GM23338 (cell line): ENCODE data around the gene PCYT1A. TPM values are rescaled to one million over a fixed set of nuclear protein-coding genes. Genes with fewer than 3 reads are reported as not detected.

Experiments
- ATAC-seq: fragments of 200-7000 bp; cut with Tn5 transposase; 3 replicates; pipeline ENCODE4 v1.9.1; 2020
- DNase-seq: peaks from one replicate; pipeline ENCODE4 v3.0.0-alpha.2; 2015; ENCODE audit warnings: low spot score
- H2AFZ ChIP-seq: fragments of 200-600 bp; sonication (generic); 2 replicates; pipeline ENCODE4 v1.8.0; 2016; ENCODE audit warnings: antibody characterized with exemption, mild to moderate bottlenecking, moderate library complexity
- H3F3A ChIP-seq: fragments of 200-600 bp; sonication (generic); replicated peaks from 2 replicates; pipeline ENCODE4 v1.8.0; 2017; ENCODE audit warnings: antibody characterized with exemption, mixed run types, low read depth
- H3K27ac ChIP-seq: fragments of 200-600 bp; sonication (generic); 2 replicates; pipeline ENCODE4 v1.6.1; 2016; ENCODE audit warnings: low read depth
- H3K27me3 ChIP-seq: fragments of 200-600 bp; sonication (generic); 2 replicates; pipeline ENCODE4 v1.8.0; 2016; ENCODE audit warnings: mild to moderate bottlenecking, mixed run types, moderate library complexity; ENCODE audit not compliant: insufficient read depth
- H3K36me3 ChIP-seq: fragments of 200-600 bp; sonication (generic); 2 replicates; pipeline ENCODE4 v1.8.0; 2016; ENCODE audit warnings: mild to moderate bottlenecking; ENCODE audit not compliant: insufficient read depth
- H3K4me1 ChIP-seq: fragments of 200-600 bp; sonication (generic); 2 replicates; pipeline ENCODE4 v1.8.0; 2016; ENCODE audit warnings: mild to moderate bottlenecking, moderate library complexity; ENCODE audit not compliant: insufficient read depth
- H3K4me2 ChIP-seq: fragments of 200-600 bp; sonication (generic); 2 replicates; pipeline ENCODE4 v1.7.1; 2017; ENCODE audit warnings: mixed run types
- H3K4me3 ChIP-seq: fragments of 200-600 bp; sonication (generic); 2 replicates; pipeline ENCODE4 v1.6.1; 2016; ENCODE audit warnings: mixed run types
- H3K79me2 ChIP-seq: fragments of 200-600 bp; sonication (generic); replicated peaks from 2 replicates; pipeline ENCODE4 v1.8.0; 2017; ENCODE audit warnings: mild to moderate bottlenecking; ENCODE audit not compliant: insufficient read depth
- H3K9me2 ChIP-seq: fragments of 200-600 bp; sonication (generic); 2 replicates; pipeline ENCODE4 v1.8.0; 2017; ENCODE audit not compliant: insufficient read depth
- H4K20me1 ChIP-seq: fragments of 200-600 bp; sonication (generic); replicated peaks from 2 replicates; pipeline ENCODE4 v1.8.0; 2017; ENCODE audit warnings: mild to moderate bottlenecking; ENCODE audit not compliant: insufficient read depth
- H3K27ac Mint-ChIP-seq: 2 replicates; pipeline ENCODE4 v1.8.0; 2020; ENCODE audit warnings: inconsistent platforms, mild to moderate bottlenecking, moderate library complexity, mixed read lengths
- H3K27me3 Mint-ChIP-seq: 3 replicates; pipeline ENCODE4 v1.8.0; 2022; ENCODE audit warnings: low read depth, mild to moderate bottlenecking, moderate library complexity, mixed read lengths, inconsistent platforms; ENCODE audit not compliant: insufficient read depth, poor library complexity
- H3K36me3 Mint-ChIP-seq: 3 replicates; pipeline ENCODE4 v1.8.0; 2021; ENCODE audit warnings: low read depth, mild to moderate bottlenecking, inconsistent platforms, moderate library complexity, mixed read lengths
- H3K4me1 Mint-ChIP-seq: 3 replicates; pipeline ENCODE4 v1.8.0; 2020; ENCODE audit warnings: mild to moderate bottlenecking, inconsistent platforms, mixed read lengths
- H3K4me3 Mint-ChIP-seq: 3 replicates; pipeline ENCODE4 v1.8.0; 2021; ENCODE audit warnings: moderate library complexity, mild to moderate bottlenecking, inconsistent platforms, mixed read lengths
- H3K9me3 Mint-ChIP-seq: 3 replicates; pipeline ENCODE4 v1.8.0; 2020; ENCODE audit warnings: moderate library complexity, mild to moderate bottlenecking, inconsistent platforms, mixed read lengths
- CREB1 ChIP-seq: fragments of 250-450 bp; sonication (Bioruptor Pico); IDR thresholded peaks from 2 replicates; pipeline ENCODE4 v1.5.0; 2020; ENCODE audit warnings: low read depth, mild to moderate bottlenecking, moderate library complexity
- JUNB ChIP-seq: IDR thresholded peaks from one replicate; pipeline ENCODE4 v1.6.1; 2016; ENCODE audit warnings: antibody characterized with exemption; ENCODE audit not compliant: unreplicated experiment
- STAT1 ChIP-seq: IDR thresholded peaks from one replicate; pipeline ENCODE4 v1.6.1; 2016; ENCODE audit warnings: antibody characterized with exemption; ENCODE audit not compliant: unreplicated experiment
- ZNF114 ChIP-seq: fragments of 250-450 bp; sonication (Bioruptor Pico); IDR thresholded peaks from 2 replicates; pipeline ENCODE4 v1.5.0; 2020; ENCODE audit warnings: mild to moderate bottlenecking, moderate library complexity
- ZNF331 ChIP-seq: fragments of 250-450 bp; sonication (Bioruptor Pico); IDR thresholded peaks from 2 replicates; pipeline ENCODE4 v1.5.0; 2020; ENCODE audit warnings: low read depth, mild to moderate bottlenecking, moderate library complexity
- ZNF462 ChIP-seq: fragments of 250-450 bp; sonication (Bioruptor Pico); IDR thresholded peaks from 2 replicates; pipeline ENCODE4 v1.5.0; 2020; ENCODE audit warnings: mild to moderate bottlenecking, moderate library complexity
- polyA plus RNA-seq: library from polyadenylated mRNA; unstranded; fragments of >200 nt; fragmentation: Nextera tagmentation; extraction: Ambion mirVana; gene quantifications from 2 replicates; pipeline ENCODE4 v1.2.1, GENCODE V29; 2016
- total RNA-seq: library from RNA; depleted of rRNA; stranded (reverse); fragments of >200 nt; shearing (Covaris generic); gene quantifications from 2 replicates; pipeline ENCODE4 v1.2.3, GENCODE V29; 2014
- TF ChIP-seq, protein P1 (sequence below), 2 experiments: fragments of 200-600 bp in 1 of 2; sonication (generic) in 1 of 2; conservative IDR thresholded peaks; 2 replicates each; pipeline versions ENCODE4 v1.5.1 to v1.6.1; 2016 to 2017; ENCODE audit warnings: antibody characterized with exemption in 2 of 2, low read depth in 2 of 2, mild to moderate bottlenecking in 2 of 2, moderate library complexity in 1 of 2
- TF ChIP-seq, protein P2 (sequence below): IDR thresholded peaks from one replicate; pipeline ENCODE4 v1.6.1; 2018; ENCODE audit warnings: antibody characterized with exemption; ENCODE audit not compliant: unreplicated experiment

The PCYT1A gene
- total and polyA plus RNA-seq, 2 experiments from 2014 or later: 11.6 to 35.8 TPM

DNA sequence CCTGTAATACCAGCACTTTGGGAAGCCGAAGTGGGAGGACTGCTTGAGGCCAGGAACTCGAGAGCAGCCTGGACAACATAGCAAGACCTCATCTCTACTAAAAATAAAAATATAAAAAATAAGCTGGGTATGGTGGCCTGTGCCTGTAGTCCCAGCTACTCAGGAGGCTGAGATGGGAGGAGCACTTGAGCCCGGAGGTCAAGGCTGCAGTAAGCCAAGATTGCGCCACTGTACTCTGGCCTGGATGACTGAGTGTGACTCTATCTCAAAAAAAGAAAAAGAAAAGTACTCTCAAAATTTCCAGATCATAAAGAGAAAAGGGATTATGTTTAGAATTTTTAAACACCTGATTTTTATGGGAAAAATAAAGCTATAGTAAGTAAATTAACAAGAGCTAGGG, 47.1 kb downstream of the PCYT1A start:
- DNase-seq (no peak), ATAC-seq (no peak)
- H3K27me3 ChIP-seq: no peaks in the 10 kb centered on the region
- TF ChIP-seq JUNB: no peak
- TF ChIP-seq ZNF331 (CRISPR knock-in tag): no peak
- TF ChIP-seq, protein P1, sequence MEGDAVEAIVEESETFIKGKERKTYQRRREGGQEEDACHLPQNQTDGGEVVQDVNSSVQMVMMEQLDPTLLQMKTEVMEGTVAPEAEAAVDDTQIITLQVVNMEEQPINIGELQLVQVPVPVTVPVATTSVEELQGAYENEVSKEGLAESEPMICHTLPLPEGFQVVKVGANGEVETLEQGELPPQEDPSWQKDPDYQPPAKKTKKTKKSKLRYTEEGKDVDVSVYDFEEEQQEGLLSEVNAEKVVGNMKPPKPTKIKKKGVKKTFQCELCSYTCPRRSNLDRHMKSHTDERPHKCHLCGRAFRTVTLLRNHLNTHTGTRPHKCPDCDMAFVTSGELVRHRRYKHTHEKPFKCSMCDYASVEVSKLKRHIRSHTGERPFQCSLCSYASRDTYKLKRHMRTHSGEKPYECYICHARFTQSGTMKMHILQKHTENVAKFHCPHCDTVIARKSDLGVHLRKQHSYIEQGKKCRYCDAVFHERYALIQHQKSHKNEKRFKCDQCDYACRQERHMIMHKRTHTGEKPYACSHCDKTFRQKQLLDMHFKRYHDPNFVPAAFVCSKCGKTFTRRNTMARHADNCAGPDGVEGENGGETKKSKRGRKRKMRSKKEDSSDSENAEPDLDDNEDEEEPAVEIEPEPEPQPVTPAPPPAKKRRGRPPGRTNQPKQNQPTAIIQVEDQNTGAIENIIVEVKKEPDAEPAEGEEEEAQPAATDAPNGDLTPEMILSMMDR (conservative IDR thresholded peaks at IDR 0.05; ENCODE audit: low read depth in 2 of 2): no peak
- TF ChIP-seq, protein P2, sequence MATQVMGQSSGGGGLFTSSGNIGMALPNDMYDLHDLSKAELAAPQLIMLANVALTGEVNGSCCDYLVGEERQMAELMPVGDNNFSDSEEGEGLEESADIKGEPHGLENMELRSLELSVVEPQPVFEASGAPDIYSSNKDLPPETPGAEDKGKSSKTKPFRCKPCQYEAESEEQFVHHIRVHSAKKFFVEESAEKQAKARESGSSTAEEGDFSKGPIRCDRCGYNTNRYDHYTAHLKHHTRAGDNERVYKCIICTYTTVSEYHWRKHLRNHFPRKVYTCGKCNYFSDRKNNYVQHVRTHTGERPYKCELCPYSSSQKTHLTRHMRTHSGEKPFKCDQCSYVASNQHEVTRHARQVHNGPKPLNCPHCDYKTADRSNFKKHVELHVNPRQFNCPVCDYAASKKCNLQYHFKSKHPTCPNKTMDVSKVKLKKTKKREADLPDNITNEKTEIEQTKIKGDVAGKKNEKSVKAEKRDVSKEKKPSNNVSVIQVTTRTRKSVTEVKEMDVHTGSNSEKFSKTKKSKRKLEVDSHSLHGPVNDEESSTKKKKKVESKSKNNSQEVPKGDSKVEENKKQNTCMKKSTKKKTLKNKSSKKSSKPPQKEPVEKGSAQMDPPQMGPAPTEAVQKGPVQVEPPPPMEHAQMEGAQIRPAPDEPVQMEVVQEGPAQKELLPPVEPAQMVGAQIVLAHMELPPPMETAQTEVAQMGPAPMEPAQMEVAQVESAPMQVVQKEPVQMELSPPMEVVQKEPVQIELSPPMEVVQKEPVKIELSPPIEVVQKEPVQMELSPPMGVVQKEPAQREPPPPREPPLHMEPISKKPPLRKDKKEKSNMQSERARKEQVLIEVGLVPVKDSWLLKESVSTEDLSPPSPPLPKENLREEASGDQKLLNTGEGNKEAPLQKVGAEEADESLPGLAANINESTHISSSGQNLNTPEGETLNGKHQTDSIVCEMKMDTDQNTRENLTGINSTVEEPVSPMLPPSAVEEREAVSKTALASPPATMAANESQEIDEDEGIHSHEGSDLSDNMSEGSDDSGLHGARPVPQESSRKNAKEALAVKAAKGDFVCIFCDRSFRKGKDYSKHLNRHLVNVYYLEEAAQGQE: no peak
- H3K4me3 ChIP-seq: no peak overlapping the region
- peaks cover 9% of the 10 kb centered on the region; the same call in 1 of the 2 replicates for H3K4me1 ChIP-seq
- peaks cover 1% of the 10 kb centered on the region for H3K27me3 Mint-ChIP-seq
- H3K27ac Mint-ChIP-seq: no peak overlapping the region
- peaks cover 9% of the 10 kb centered on the region; the same call in 1 of the 3 replicates for H3K4me1 Mint-ChIP-seq
- no peak overlapping the region for H3K4me3 Mint-ChIP-seq
- H4K20me1 ChIP-seq: 0 out of 2 replicates have a peak, but pooled peaks cover 5% of the 10 kb centered on the region
- H3K36me3 ChIP-seq: no peaks in the 10 kb centered on the region; the same call in 1 of the 2 replicates
- peaks cover 12% of the 10 kb centered on the region; the same call in 2 of the 3 replicates for H3K9me3 Mint-ChIP-seq
- H3K36me3 Mint-ChIP-seq: peaks cover 44% of the 10 kb centered on the region
- H3K27ac ChIP-seq: no peak overlapping the region
- H2AFZ ChIP-seq: no peak overlapping the region
- no peaks in the 10 kb centered on the region for H3K79me2 ChIP-seq
- H3F3A ChIP-seq: 0 out of 2 replicates have a peak, but pooled peaks cover 3% of the 10 kb centered on the region
- H3K4me2 ChIP-seq: no peak overlapping the region
- no peaks in the 10 kb centered on the region for H3K9me2 ChIP-seq

DNA sequence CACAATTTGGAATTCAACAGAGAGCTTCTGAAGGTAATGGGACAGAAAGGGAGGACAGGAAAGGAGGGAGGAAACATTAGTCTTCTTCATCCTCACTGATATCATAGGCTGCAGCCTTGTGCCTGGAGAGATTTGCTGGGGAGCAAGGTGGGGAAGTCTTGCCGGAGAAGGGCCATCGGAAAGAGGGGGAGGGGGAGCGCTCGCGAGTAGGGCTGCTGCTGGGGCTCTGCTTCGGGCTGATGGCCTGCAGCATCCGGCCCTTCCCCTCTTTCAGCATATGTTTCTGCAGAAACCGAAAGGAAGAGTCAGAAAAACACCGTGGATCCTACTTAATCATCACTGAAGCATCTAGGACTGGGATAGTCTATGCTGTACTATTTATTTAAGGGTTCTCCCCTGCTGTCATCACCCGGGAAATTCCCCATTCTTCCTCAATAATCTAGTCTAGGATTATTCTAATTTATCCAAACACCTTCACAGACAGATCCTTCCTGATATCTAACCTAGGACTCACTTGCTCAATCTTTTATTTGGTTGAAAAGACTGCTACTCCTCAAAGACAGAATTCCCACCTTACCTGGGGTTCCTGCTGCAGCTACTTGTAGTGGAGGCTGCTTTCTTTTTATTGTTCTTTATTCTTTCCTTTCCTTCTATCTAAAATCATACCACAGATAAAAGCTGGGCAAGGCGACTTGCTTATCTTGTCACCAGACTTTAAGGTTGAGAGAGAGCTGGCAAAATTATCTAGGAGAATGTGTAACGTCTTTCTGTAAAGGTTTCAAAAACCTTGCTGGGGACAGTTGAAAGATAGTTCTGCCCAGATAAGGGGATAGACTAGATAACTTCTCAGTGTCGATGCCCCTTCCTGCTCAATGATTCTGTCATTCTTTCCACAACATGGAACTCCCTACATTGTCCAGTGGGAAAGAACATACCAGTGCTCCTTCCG, 48.6 kb downstream of the PCYT1A start:
- peaks cover 6% of the 10 kb centered on the region; the same call in 1 of the 3 replicates for H3K9me3 Mint-ChIP-seq
- H3K27ac Mint-ChIP-seq: peak overlapping the region; percentile 32; the same call in 1 of the 2 replicates
- ATAC-seq: peak; percentile 62
- H2AFZ ChIP-seq: no peak overlapping the region
- peak overlapping the region; percentile 34; the same call in 1 of the 2 replicates for H3K27ac ChIP-seq
- H3K4me3 Mint-ChIP-seq: no peak overlapping the region
- H3K4me1 Mint-ChIP-seq: peaks cover 9% of the 10 kb centered on the region; the same call in 1 of the 3 replicates
- H3K27me3 Mint-ChIP-seq: no peaks in the 10 kb centered on the region
- no peaks in the 10 kb centered on the region for H3K79me2 ChIP-seq
- 0 out of 2 replicates have a peak, but pooled peaks cover 5% of the 10 kb centered on the region for H4K20me1 ChIP-seq
- no peaks in the 10 kb centered on the region for H3K9me2 ChIP-seq
- H3K4me1 ChIP-seq: peaks cover 9% of the 10 kb centered on the region; the same call in 1 of the 2 replicates
- no peak overlapping the region for H3K4me2 ChIP-seq
- peaks cover 30% of the 10 kb centered on the region for H3K36me3 Mint-ChIP-seq
- H3K4me3 ChIP-seq: no peak overlapping the region
- H3K36me3 ChIP-seq: no peaks in the 10 kb centered on the region; the same call in 1 of the 2 replicates
- H3F3A ChIP-seq: 0 out of 2 replicates have a peak, but pooled peaks cover 3% of the 10 kb centered on the region
- no peak for DNase-seq
- H3K27me3 ChIP-seq: no peaks in the 10 kb centered on the region
- TF ChIP-seq CREB1 (CRISPR knock-in tag) (no peak), JUNB (no peak), STAT1 (no peak), ZNF462 (CRISPR knock-in tag) (no peak), ZNF114 (CRISPR knock-in tag) (no peak)
